Activated CD4-positive, CD25-positive, alpha-beta regulatory T cell treated with anti-CD3 and anti-CD28 coated beads, Interleukin-2, amount 50 U/mL, for 24 hours (primary cell): Measurements from ENCODE around the gene CNTROB.

Experiments
- ATAC-seq, 2 donors: fragments of 150-1000 bp; cut with Tn5 transposase; one replicate each; pipeline ENCODE4 v1.10.0; 2021; ENCODE audit warnings: mild to moderate bottlenecking in 1 of 2, moderate library complexity in 1 of 2

CNTROB gene

GRCh38 chr17:7987112-7987893, 55.3 kb downstream of the CNTROB start:
- ATAC-seq: no peak

- peak; percentile 30 to 72 for ATAC-seq
Measured at GRCh38 chr17:7988750-7989178, 56.8 kb downstream of the CNTROB start.

- ATAC-seq: peak; percentile 90 to 93
Measured at GRCh38 chr17:7989781-7990655, 58.0 kb downstream of the CNTROB start.

GRCh38 chr17:7992516-7992915, 60.5 kb downstream of the CNTROB start:
- ATAC-seq: no peak

- ATAC-seq: no peak
Measured at GRCh38 chr17:7992924-7993323, 60.9 kb downstream of the CNTROB start.

- no peak for ATAC-seq
Measured at GRCh38 chr17:7993972-7994589, 62.1 kb downstream of the CNTROB start.

GRCh38 chr17:7995724-7996123, 63.7 kb downstream of the CNTROB start:
- ATAC-seq: no peak

GRCh38 chr17:7997186-7997585, 65.2 kb downstream of the CNTROB start:
- ATAC-seq: no peak
